Calu3 (cell line): ENCODE results near the gene GYG1. TPM values are rescaled to one million over a fixed set of nuclear protein-coding genes. Genes with fewer than 3 reads are reported as not detected.

Source experiments
- BruUV-seq: library from RNA; stranded (reverse); fragments of 400-500 nt; replicated peaks from 2 replicates; lab custom pipeline; 2021; lab: Mats Ljungman, UMichigan
- CTCF ChIA-PET: fragments of 300-600 bp; sonication (Branson Sonifier 250); formaldehyde crosslinking; loops from one replicate; lab custom pipeline; 2022; ENCODE audit warnings: antibody characterized with exemption; lab: Charles Lee
- DNase-seq: peaks from one replicate; pipeline ENCODE4 v3.0.0; 2022
- H3K27ac Mint-ChIP-seq: one replicate; pipeline ENCODE4 v1.8.0; 2022; ENCODE audit warnings: mixed read lengths; ENCODE audit not compliant: unreplicated experiment
- H3K27me3 Mint-ChIP-seq: one replicate; pipeline ENCODE4 v1.8.0; 2022; ENCODE audit warnings: mixed read lengths; ENCODE audit not compliant: unreplicated experiment
- H3K36me3 Mint-ChIP-seq: one replicate; pipeline ENCODE4 v1.8.0; 2022; ENCODE audit warnings: mild to moderate bottlenecking, moderate library complexity, mixed read lengths; ENCODE audit not compliant: insufficient read depth, unreplicated experiment
- H3K4me1 Mint-ChIP-seq: one replicate; pipeline ENCODE4 v1.8.0; 2022; ENCODE audit warnings: mild to moderate bottlenecking, low read depth, mixed read lengths; ENCODE audit not compliant: unreplicated experiment
- H3K4me3 Mint-ChIP-seq: one replicate; pipeline ENCODE4 v1.8.0; 2022; ENCODE audit warnings: mild to moderate bottlenecking, low read depth, moderate library complexity, mixed read lengths; ENCODE audit not compliant: unreplicated experiment
- H3K9me3 Mint-ChIP-seq: one replicate; pipeline ENCODE4 v1.8.0; 2022; ENCODE audit warnings: low read depth, mixed read lengths; ENCODE audit not compliant: unreplicated experiment
- intact Hi-C: fragments of 100-400 bp; cut with micrococcal nuclease; formaldehyde crosslinking; loops from one replicate; pipeline ENCODE4 v1.10.0; 2022; ENCODE audit not compliant: unreplicated experiment
- total RNA-seq: library from RNA; stranded (reverse); gene quantifications from 2 replicates; pipeline ENCODE4 v1.2.3, GENCODE V29; 2022
- TF ChIP-seq, protein P1 (sequence below): fragments of 200-600 bp; IDR thresholded peaks from one replicate; pipeline ENCODE4 v1.8.0; 2022; ENCODE audit warnings: antibody characterized with exemption; ENCODE audit not compliant: unreplicated experiment

GYG1 gene
- total RNA-seq, 1 experiment from 2014 or later, result 49.2 TPM

DNA sequence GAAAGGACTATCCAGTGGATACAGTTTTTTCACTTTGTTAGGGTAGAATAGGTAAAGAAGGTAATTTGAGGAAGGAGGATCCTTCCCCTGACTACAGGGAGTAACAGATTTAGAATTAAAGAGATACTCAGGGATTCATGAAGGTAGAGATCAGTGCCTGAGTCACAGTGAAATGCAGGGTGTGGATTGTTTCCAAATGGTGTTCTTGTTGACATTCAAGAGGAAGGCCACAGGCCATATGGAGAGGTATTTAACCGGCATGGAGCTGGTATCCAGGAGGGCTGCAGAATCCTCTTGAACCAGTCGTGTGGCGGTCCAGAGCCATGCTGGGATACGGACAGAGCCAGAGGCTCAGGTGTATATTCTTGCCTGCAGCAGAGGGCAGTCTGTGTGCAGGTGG lies 28.2 kb downstream of the GYG1 start:
- peaks cover under 1% of the 10 kb centered on the region for H3K9me3 Mint-ChIP-seq
- DNase-seq, result no peak
- no peaks in the 10 kb centered on the region for H3K27me3 Mint-ChIP-seq
- TF ChIP-seq, protein P1, sequence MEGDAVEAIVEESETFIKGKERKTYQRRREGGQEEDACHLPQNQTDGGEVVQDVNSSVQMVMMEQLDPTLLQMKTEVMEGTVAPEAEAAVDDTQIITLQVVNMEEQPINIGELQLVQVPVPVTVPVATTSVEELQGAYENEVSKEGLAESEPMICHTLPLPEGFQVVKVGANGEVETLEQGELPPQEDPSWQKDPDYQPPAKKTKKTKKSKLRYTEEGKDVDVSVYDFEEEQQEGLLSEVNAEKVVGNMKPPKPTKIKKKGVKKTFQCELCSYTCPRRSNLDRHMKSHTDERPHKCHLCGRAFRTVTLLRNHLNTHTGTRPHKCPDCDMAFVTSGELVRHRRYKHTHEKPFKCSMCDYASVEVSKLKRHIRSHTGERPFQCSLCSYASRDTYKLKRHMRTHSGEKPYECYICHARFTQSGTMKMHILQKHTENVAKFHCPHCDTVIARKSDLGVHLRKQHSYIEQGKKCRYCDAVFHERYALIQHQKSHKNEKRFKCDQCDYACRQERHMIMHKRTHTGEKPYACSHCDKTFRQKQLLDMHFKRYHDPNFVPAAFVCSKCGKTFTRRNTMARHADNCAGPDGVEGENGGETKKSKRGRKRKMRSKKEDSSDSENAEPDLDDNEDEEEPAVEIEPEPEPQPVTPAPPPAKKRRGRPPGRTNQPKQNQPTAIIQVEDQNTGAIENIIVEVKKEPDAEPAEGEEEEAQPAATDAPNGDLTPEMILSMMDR, result no peak
- no peaks in the 10 kb centered on the region for H3K4me1 Mint-ChIP-seq
- no peak overlapping the region for H3K4me3 Mint-ChIP-seq
- intact Hi-C loops, result no loop called here
- CTCF ChIA-PET, result no interaction called here
- no peak overlapping the region for H3K27ac Mint-ChIP-seq
- BruUV-seq, result no TSS peak
- H3K36me3 Mint-ChIP-seq, result no peaks in the 10 kb centered on the region

DNA sequence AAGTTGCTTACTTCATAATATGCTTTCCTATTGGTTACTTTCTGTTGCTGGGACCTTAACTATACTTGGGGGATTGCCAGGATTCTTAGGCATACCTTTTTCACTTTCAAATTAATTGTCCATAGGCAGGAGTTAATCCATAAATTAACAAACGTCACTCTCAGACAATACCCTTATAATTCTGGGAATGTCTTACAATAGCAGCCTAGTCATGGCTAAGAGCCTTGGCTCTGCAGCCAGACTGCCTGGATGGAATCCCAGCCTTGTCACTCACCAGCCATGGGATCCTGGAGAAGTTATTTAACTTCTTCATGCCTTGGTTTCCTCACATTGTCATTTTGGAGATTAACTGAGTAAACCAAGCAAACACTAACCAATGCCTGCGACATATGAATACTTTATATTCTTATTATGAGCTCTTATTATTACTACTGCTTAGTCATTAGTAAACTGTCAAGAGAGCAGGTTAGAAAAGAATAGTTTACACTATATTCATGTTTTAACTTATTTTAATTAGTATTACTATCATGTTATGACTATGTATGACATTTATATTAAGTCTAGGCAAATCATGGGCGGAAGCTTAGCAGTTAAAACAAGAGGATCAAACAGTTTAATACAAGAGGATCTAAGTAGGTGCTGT lies 29.0 kb downstream of the GYG1 start:
- DNase-seq, result no peak
- CTCF ChIA-PET, result no interaction called here
- intact Hi-C loops, result no loop called here
- Mint-ChIP-seq H3K27ac (no peak overlapping the region), H3K36me3 (no peaks in the 10 kb centered on the region), H3K27me3 (no peaks in the 10 kb centered on the region), H3K4me1 (no peaks in the 10 kb centered on the region), H3K4me3 (no peak overlapping the region), H3K9me3 (peaks cover 6% of the 10 kb centered on the region)
- BruUV-seq, result no TSS peak
- TF ChIP-seq, protein P1, result no peak

DNA sequence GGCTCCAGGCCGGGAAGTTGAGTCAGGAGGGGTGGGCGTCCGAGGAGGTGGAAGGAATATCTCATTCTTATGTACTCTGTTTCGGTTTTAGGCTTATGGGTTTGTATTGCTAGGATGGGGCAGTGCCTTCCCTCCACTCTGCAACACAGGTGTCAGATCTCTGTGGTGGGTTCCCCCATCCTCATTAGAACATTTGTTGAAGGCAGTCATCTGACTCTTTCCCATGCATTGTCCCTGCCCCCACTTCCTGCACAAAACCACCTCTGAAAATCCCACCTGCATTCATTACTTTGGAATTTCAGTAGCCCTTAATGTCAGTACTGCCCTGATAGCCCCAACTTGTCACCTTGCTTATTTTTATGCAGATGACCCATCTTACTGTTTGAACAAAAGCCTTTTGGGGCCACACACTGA lies 29.5 kb downstream of the GYG1 start:
- CTCF ChIA-PET, result no interaction called here
- intact Hi-C loops, result no loop called here

DNA sequence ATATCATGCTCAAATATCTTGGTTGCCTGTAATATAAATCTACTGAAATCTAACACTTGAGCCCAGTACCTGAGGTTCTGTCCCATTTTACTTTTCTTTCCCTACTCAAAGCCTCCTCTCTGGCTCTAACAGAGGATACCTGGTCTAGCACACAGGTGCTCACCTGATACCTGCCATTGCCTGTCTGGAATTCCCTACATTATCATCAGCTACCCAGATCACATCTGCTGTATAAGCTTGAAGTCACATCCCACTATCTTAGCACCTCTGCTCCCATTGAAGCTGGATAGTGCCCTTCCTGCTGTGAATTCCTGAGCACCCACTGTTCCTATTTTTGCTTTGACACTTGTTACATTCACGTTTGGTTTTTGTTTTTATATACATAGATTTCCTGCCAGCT lies 30.5 kb downstream of the GYG1 start:
- Mint-ChIP-seq H3K27me3 (no peaks in the 10 kb centered on the region), H3K27ac (no peak overlapping the region), H3K36me3 (no peaks in the 10 kb centered on the region), H3K4me3 (no peak overlapping the region), H3K9me3 (peaks cover 6% of the 10 kb centered on the region), H3K4me1 (no peaks in the 10 kb centered on the region)
- intact Hi-C loops, result no loop called here
- TF ChIP-seq, protein P1, result no peak
- no TSS peak for BruUV-seq
- no peak for DNase-seq
- CTCF ChIA-PET, result no interaction called here

More for the DNA sequence above, 29.5 kb downstream of the GYG1 start:
- Mint-ChIP-seq H3K36me3 (no peaks in the 10 kb centered on the region), H3K27ac (no peak overlapping the region), H3K4me3 (no peak overlapping the region), H3K27me3 (no peaks in the 10 kb centered on the region), H3K4me1 (no peaks in the 10 kb centered on the region), H3K9me3 (peaks cover 6% of the 10 kb centered on the region)
- DNase-seq, result no peak
- TF ChIP-seq, protein P1, result no peak
- no TSS peak for BruUV-seq
